Activated naive CD4-positive, alpha-beta T cell (primary cell): ENCODE data around the gene SLC4A7.
"Not testable (repeated sequence)": the region's sequence is repeated elsewhere in the genome, so short reads cannot be mapped to it uniquely, and the experiment has no call there.

Experiments used
- DNase-seq, 4 experiments: peaks; one replicate each; lab custom pipeline; 2025; lab: John Stamatoyannopoulos, UW

Gene SLC4A7

GRCh38 chr3:27484015-27484844 is at the start of gene SLC4A7:
Gene SLC4A7, minus strand, starts transcription at chr3:27484384. Its CDS starts 258 bp downstream, at chr3:27484126.
- DNase-seq = peak; percentile 93 to 99 (median 98)

- DNase-seq = no peak
Measured at GRCh38 chr3:27533261-27533607, 49.0 kb upstream of the SLC4A7 start.

- DNase-seq = no peak
Measured at GRCh38 chr3:27532426-27533260, 48.5 kb upstream of the SLC4A7 start.

DNA sequence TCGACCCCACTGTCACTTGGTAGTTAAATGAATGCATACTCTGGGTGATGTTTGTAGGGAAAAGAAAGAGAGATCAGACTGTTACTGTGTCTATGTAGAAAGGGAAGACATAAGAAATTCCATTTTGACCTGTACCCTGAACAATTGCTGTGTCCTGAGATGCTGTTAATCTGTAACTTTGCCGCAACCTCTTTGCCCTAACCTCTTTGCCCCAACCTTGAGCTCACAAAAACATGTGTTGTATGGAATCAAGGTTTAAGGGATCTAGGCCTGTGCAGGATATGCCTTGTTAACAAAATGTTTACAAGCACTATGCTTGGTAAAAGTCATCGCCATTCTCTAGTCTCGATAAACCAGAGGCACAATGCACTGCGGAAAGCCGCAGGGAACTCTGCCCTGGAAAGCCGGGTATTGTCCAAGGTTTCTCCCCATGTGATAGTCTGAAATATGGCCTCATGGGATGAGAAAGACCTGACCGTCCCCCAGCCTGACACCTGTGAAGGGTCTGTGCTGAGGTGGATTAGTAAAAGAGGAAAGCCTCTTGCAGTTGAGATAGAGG is 47.1 kb upstream of the SLC4A7 start:
- not testable (repeated sequence) for DNase-seq

DNA sequence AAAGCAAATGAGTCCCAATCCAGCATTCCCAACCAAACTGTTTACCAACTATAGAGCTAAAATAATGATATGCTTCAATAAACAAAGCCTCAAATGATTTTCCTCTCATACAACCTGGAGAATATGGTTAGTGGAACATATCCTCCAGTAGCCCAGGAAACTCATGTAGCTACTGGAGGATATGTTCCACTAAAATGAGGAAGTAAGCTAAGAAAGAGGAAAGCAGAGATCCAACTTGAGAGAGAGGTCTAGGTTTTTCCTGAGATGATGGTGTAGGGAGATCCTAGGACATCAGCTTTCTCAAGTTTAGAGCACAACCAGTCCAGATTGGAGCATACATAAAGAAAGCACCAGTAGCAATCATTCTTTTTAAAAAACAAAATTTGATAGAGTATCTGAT is 44.6 kb upstream of the SLC4A7 start:
- DNase-seq = no peak

GRCh38 chr3:27526614-27527315 is 42.6 kb upstream of the SLC4A7 start:
- DNase-seq = no peak

- DNase-seq = no peak
Measured at GRCh38 chr3:27521872-27522265, 37.7 kb upstream of the SLC4A7 start.

DNA sequence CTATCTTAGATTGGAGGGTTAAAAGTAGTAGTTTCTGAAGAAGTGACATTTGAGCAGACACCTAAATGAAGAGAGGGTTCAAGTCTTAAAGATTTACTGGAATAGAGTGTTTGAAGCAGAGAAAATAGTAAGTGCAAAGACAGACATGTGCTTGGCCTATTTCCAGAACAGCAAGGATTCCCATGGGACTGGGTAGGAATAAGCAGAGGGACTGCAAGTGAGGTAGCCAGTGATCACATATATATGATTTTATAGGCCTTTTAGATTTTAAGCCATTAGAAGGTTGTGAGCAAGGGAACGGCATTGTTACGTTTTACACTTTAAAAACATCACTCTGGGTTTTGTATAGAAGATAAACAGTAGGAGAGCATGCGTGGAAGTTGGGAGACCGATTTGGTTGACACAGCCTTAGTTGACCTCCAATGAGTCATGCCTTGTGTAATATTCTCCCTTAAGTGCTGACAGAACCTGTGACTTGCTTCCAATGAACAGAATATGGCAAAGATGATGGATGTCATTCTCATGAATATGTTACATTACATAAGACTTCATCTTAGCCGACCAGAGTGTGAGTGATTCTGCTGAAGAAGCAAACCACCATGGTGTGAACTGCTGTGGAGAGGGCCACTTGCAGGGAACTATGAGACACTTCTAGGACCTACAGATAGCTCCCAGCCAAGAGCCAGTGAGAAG is 37.1 kb upstream of the SLC4A7 start:
- no peak for DNase-seq

DNA sequence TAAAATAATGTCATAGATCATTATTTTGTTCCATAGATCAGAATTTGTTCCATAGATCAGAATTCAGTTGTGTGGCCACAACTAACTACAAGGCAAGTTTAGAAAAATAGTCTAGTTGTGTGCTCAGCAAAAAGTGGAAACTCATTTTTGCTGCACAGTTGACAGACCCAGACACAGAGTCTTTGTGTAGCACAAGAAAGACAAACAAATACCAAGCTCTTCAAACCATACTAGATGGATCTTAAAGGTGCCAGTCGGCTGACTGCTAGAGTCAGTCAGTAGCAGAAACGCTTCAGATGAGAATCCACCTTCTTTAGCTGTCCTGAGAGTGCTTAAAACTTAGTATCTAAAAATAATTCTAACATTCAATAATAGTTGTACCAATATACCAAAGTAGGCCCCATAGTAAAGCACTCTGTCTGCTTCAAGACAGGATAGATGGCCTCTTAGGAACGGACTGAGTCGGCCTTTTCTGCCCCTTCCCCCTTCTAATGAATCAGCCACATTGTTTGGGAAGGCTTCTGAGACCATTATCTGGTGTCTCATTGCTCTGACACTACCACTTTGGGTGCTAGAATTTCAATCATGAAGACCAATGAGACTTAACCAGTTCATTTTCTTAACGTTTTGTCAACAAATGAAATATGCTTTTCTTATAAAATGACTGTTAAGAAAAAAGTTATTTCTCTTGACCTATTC is 27.7 kb upstream of the SLC4A7 start:
- DNase-seq = no peak

GRCh38 chr3:27509376-27509775 is 25.2 kb upstream of the SLC4A7 start:
- no peak for DNase-seq

- DNase-seq = no peak
Measured at GRCh38 chr3:27508424-27508823, 24.2 kb upstream of the SLC4A7 start.

DNA sequence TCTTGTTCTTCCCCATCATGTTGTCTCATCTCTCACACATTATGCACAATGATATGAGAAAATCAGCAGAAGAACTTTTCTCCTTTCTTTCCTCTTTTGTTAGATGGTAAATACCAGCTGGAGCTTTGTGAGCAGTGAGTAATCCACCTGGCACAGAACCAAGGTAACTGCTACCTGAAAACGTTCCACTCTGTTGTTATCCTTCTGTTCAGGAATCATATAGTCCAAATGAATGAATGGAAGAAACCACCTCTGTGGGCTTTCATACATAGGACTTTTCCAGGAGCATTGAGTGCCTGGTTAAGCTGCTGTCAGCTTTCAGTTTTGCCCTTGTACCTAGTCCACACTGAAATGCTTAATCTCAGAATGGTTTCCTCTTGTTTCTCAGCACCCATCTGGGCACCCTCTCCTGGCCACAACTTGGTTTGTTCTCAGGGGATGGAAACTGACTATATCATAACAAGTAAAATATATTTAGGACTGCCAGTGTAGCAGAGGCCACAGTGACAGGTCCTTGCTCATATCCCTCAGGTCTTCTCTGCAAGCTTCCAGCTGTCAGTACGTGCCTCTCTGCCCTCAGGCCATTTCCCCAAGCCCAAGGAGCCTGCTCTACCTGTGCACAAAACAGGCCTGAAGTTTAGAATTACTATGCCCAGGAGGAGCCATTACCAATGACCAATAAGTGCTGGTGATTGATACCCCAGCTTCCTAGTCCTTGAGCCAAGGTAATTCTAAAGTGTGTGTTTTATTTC is 23.5 kb upstream of the SLC4A7 start:
- DNase-seq = no peak

DNA sequence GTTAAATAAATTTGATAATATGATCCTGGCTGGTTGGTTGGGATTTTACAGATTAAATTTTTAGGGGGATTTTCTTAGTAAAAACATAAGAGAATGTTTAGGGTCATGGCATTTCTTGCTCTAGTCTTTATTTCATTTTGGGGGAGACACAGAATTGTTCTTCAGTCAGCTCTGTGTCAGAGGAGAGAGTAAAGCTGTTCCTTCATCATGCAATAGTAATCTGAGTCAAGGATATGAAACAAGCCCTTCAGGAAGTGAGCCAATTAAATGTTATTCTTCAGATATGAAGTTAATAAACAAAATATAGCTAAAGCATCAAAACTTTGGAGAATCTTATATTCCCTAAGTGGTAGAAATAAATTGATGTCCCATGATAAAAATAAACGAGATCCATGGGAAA is 22.9 kb upstream of the SLC4A7 start:
- DNase-seq = no peak

DNA sequence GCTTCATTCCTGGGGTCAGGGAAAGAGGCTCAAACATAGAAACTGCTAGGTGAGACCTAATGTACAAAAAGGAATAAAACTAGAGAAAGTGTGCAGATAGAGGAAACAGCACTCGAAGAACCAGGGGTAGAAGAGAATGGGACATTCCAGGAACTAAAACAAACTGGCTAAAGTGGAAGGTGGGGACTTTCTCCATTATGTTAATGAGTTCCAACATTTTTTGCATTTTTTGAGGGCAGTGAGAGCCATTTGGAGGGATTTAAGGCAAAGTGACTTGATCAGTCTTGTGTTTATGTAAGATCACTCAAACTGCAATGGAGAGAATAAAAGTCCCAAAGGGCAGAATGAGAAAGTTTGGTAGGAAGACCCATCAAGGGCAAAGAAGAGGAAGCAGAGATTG is 20.6 kb upstream of the SLC4A7 start:
- no peak for DNase-seq

- no peak for DNase-seq
Measured at GRCh38 chr3:27503526-27503925, 19.3 kb upstream of the SLC4A7 start.

GRCh38 chr3:27501759-27502158 is 17.6 kb upstream of the SLC4A7 start:
- no peak for DNase-seq

GRCh38 chr3:27500986-27501385 is 16.8 kb upstream of the SLC4A7 start:
- DNase-seq = no peak

DNA sequence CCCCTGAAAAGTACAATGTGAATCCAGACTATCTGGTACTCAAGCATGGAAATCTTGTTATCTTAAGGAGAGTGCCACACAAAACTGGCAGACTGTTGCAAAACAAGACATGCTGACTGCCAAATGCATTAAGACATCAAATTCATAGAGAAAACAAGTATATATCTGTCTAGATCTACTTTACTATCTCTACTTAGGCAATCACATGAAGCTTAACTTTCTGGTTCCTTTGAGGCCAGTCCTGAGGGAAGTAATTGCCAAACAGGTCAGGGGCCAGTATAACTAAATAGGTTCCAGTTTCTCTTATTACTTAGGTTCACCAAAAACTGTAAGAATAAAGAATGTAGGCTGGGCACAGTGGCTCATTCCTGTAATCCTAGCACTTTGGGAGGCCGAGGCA is 15.9 kb upstream of the SLC4A7 start:
- DNase-seq = no peak

- no peak for DNase-seq
Measured at GRCh38 chr3:27494784-27495183, 10.6 kb upstream of the SLC4A7 start.

DNA sequence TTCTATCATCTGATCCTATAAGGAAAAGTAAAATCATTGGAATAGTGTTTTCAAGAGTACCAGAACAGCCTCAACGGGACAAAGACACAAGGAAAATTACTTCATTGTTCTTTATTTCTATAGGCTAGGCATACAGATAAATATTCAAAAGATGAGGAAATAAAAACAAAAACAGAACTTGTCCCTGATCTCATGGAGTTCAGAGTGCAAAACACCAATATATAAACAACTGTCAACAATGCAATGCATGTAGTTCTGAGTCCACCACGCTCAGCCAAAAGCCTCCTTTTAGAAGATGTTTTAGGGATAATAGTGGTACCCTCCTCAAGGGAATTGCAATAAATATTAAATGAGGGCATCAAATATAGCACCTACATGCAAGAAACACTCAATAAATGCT is 4.6 kb upstream of the SLC4A7 start:
- DNase-seq = no peak
